ENCODE results near the gene AOPEP.

DNA sequence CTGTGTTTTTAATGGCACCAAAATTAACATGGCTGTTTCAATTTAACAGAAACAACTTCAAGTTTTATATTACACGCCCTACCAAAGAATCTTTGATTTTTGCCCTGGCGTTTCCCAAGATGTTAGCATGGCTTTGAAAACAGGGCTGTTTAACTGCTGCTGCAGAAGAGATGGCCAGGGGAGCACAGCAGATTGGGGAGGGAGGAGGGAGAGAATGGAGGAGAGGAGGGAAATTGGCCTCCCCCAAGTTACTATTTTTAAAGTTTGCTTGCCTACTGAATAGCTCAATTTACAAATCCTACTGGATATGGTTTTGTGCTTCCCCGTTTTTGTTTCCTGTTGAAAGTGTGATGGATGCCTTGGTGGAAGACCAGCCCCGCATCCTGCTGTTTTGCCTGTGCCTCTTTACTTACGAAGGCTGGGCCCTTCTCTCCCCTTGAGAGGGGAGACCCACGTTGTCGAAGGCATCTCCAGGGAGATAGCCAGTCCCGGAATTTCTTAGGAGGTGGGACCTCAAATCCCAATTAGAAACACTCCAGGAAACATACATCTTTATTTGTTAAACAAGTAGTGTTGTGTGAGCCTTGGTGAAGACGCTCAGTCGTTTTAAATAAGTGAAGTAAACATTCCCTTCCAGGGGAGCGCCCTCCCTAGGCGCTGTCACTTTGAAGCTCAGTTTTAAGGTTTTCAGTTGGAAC, 98.6 kb downstream of the AOPEP start:
- TF ChIP-seq POLR2AphosphoS5 (IDR thresholded peaks at IDR 0.05), result no peak
- TF ChIP-seq, protein P1, sequence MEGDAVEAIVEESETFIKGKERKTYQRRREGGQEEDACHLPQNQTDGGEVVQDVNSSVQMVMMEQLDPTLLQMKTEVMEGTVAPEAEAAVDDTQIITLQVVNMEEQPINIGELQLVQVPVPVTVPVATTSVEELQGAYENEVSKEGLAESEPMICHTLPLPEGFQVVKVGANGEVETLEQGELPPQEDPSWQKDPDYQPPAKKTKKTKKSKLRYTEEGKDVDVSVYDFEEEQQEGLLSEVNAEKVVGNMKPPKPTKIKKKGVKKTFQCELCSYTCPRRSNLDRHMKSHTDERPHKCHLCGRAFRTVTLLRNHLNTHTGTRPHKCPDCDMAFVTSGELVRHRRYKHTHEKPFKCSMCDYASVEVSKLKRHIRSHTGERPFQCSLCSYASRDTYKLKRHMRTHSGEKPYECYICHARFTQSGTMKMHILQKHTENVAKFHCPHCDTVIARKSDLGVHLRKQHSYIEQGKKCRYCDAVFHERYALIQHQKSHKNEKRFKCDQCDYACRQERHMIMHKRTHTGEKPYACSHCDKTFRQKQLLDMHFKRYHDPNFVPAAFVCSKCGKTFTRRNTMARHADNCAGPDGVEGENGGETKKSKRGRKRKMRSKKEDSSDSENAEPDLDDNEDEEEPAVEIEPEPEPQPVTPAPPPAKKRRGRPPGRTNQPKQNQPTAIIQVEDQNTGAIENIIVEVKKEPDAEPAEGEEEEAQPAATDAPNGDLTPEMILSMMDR (IDR thresholded peaks at IDR 0.05), result no peak
- TF ChIP-seq POLR2A (IDR thresholded peaks at IDR 0.05; ENCODE audit: low read depth), result no peak
- TF ChIP-seq EP300 (IDR thresholded peaks at IDR 0.05), result no peak

All from esophagus muscularis mucosa (tissue), 4 donors.